NCI-H128 (cell line): Measurements from ENCODE around the gene ASMTL.
"Not testable (repeated sequence)": the region's sequence is repeated elsewhere in the genome, so short reads cannot be mapped to it uniquely, and the experiment has no call there.

Experiments
- DNase-seq: peaks from one replicate; lab custom pipeline; 2025; ENCODE audit not compliant: unreplicated experiment; lab: John Stamatoyannopoulos, UW

The ASMTL gene

GRCh38 chrX:1442016-1442665 lies 10.6 kb downstream of the ASMTL start:
- no peak for DNase-seq

- no peak for DNase-seq
Measured at GRCh38 chrX:1440506-1440905, 12.2 kb downstream of the ASMTL start.

- no peak for DNase-seq
Measured at GRCh38 chrX:1435241-1435895, 17.3 kb downstream of the ASMTL start.

- no peak for DNase-seq
Measured at GRCh38 chrX:1434871-1435240, 17.9 kb downstream of the ASMTL start.

- no peak for DNase-seq
Measured at GRCh38 chrX:1433646-1434357, 18.9 kb downstream of the ASMTL start.

GRCh38 chrX:1430451-1430850 lies 22.3 kb downstream of the ASMTL start:
- no peak for DNase-seq

GRCh38 chrX:1427756-1428155 lies 25.0 kb downstream of the ASMTL start:
- no peak for DNase-seq

GRCh38 chrX:1426321-1426720 lies 26.4 kb downstream of the ASMTL start:
- not testable (repeated sequence) for DNase-seq

- no peak for DNase-seq
Measured at GRCh38 chrX:1425381-1425780, 27.3 kb downstream of the ASMTL start.

GRCh38 chrX:1424147-1424851 lies 28.4 kb downstream of the ASMTL start:
- DNase-seq: no peak

GRCh38 chrX:1423215-1423614 lies 29.5 kb downstream of the ASMTL start:
- no peak for DNase-seq

- no peak for DNase-seq
Measured at GRCh38 chrX:1422135-1422465, 30.6 kb downstream of the ASMTL start.

GRCh38 chrX:1421433-1422134 lies 31.1 kb downstream of the ASMTL start:
- DNase-seq: no peak

GRCh38 chrX:1420371-1420770 lies 32.3 kb downstream of the ASMTL start:
- no peak for DNase-seq

- no peak for DNase-seq
Measured at GRCh38 chrX:1419545-1420355, 33.0 kb downstream of the ASMTL start.

- no peak for DNase-seq
Measured at GRCh38 chrX:1418901-1419544, 33.7 kb downstream of the ASMTL start.

- no peak for DNase-seq
Measured at GRCh38 chrX:1417921-1418771, 34.6 kb downstream of the ASMTL start.

- no peak for DNase-seq
Measured at GRCh38 chrX:1416965-1417760, 35.5 kb downstream of the ASMTL start.
